ENCODE measurements around the gene HIC1. TPM values are rescaled to one million over a fixed set of nuclear protein-coding genes. Genes with fewer than 3 reads are reported as not detected.

Gene HIC1
- total and polyA plus RNA-seq, 9 of the 15 experiments (the other 6 are each of a cell fraction or from before 2014, with no cell fraction given), result 0.01 to 2.5 (median 0.18) TPM

DNA sequence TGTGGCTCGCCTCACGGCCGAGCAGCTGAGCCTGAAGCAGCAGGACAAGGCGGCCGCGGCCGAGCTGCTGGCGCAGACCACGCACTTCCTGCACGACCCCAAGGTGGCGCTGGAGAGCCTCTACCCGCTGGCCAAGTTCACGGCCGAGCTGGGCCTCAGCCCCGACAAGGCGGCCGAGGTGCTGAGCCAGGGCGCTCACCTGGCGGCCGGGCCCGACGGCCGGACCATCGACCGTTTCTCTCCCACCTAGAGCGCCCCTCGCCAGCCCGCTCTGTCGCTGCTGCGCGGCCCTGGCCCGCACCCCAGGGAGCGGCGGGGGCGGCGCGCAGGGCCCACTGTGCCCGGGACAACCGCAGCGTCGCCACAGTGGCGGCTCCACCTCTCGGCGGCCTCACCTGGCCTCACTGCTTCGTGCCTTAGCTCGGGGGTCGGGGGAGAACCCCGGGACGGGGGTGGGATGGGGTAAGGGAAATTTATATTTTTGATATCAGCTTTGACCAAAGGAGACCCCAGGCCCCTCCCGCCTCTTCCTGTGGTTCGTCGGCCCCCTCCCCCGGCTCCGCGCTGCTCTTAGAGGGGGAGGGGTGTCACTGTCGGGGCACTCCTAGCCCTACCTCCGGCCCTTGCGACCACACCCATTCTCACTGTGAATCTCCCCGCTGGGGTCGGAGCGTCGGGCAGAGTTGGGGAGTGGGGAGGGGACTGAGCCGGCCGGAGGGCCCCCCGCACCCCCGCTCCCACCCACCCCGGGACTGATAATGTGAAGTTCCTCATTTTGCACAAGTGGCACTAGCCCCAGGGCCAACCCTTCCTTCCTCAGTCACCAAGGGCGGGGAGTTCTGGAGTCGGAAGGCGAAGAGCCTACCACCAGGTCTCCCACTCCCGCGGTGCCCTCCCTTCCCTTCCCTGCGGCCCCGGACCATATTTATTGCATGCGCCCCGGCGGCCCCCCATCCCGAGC lies 4.0 kb downstream of the HIC1 start (continued):
- TF ChIP-seq, protein P1, sequence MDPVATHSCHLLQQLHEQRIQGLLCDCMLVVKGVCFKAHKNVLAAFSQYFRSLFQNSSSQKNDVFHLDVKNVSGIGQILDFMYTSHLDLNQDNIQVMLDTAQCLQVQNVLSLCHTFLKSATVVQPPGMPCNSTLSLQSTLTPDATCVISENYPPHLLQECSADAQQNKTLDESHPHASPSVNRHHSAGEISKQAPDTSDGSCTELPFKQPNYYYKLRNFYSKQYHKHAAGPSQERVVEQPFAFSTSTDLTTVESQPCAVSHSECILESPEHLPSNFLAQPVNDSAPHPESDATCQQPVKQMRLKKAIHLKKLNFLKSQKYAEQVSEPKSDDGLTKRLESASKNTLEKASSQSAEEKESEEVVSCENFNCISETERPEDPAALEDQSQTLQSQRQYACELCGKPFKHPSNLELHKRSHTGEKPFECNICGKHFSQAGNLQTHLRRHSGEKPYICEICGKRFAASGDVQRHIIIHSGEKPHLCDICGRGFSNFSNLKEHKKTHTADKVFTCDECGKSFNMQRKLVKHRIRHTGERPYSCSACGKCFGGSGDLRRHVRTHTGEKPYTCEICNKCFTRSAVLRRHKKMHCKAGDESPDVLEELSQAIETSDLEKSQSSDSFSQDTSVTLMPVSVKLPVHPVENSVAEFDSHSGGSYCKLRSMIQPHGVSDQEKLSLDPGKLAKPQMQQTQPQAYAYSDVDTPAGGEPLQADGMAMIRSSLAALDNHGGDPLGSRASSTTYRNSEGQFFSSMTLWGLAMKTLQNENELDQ (CRISPR knock-in tag; IDR thresholded peaks at IDR 0.05; ENCODE audit: borderline replicate concordance), result no peak
- TF ChIP-seq ZBTB7A (IDR thresholded peaks at IDR 0.05; ENCODE audit: borderline replicate concordance, control insufficient read depth, low read depth, low read length) (0 out of 2 replicates have a peak, but pooled peaks have one; percentile 17), ZNF76 (CRISPR knock-in tag; IDR thresholded peaks at IDR 0.05; ENCODE audit: borderline replicate concordance) (no peak)
- TF ChIP-seq, protein P2, sequence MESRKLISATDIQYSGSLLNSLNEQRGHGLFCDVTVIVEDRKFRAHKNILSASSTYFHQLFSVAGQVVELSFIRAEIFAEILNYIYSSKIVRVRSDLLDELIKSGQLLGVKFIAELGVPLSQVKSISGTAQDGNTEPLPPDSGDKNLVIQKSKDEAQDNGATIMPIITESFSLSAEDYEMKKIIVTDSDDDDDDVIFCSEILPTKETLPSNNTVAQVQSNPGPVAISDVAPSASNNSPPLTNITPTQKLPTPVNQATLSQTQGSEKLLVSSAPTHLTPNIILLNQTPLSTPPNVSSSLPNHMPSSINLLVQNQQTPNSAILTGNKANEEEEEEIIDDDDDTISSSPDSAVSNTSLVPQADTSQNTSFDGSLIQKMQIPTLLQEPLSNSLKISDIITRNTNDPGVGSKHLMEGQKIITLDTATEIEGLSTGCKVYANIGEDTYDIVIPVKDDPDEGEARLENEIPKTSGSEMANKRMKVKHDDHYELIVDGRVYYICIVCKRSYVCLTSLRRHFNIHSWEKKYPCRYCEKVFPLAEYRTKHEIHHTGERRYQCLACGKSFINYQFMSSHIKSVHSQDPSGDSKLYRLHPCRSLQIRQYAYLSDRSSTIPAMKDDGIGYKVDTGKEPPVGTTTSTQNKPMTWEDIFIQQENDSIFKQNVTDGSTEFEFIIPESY (CRISPR knock-in tag; IDR thresholded peaks at IDR 0.05), result peak; percentile 100
- TF ChIP-seq, protein P3, sequence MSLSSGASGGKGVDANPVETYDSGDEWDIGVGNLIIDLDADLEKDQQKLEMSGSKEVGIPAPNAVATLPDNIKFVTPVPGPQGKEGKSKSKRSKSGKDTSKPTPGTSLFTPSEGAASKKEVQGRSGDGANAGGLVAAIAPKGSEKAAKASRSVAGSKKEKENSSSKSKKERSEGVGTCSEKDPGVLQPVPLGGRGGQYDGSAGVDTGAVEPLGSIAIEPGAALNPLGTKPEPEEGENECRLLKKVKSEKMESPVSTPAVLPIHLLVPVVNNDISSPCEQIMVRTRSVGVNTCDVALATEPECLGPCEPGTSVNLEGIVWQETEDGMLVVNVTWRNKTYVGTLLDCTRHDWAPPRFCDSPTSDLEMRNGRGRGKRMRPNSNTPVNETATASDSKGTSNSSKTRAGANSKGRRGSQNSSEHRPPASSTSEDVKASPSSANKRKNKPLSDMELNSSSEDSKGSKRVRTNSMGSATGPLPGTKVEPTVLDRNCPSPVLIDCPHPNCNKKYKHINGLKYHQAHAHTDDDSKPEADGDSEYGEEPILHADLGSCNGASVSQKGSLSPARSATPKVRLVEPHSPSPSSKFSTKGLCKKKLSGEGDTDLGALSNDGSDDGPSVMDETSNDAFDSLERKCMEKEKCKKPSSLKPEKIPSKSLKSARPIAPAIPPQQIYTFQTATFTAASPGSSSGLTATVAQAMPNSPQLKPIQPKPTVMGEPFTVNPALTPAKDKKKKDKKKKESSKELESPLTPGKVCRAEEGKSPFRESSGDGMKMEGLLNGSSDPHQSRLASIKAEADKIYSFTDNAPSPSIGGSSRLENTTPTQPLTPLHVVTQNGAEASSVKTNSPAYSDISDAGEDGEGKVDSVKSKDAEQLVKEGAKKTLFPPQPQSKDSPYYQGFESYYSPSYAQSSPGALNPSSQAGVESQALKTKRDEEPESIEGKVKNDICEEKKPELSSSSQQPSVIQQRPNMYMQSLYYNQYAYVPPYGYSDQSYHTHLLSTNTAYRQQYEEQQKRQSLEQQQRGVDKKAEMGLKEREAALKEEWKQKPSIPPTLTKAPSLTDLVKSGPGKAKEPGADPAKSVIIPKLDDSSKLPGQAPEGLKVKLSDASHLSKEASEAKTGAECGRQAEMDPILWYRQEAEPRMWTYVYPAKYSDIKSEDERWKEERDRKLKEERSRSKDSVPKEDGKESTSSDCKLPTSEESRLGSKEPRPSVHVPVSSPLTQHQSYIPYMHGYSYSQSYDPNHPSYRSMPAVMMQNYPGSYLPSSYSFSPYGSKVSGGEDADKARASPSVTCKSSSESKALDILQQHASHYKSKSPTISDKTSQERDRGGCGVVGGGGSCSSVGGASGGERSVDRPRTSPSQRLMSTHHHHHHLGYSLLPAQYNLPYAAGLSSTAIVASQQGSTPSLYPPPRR (CRISPR knock-in tag; IDR thresholded peaks at IDR 0.05; ENCODE audit: borderline replicate concordance), result no peak

Data from K562 (cell line).